Measurements from ENCODE around the gene SEMA3C.

The SEMA3C gene

DNA sequence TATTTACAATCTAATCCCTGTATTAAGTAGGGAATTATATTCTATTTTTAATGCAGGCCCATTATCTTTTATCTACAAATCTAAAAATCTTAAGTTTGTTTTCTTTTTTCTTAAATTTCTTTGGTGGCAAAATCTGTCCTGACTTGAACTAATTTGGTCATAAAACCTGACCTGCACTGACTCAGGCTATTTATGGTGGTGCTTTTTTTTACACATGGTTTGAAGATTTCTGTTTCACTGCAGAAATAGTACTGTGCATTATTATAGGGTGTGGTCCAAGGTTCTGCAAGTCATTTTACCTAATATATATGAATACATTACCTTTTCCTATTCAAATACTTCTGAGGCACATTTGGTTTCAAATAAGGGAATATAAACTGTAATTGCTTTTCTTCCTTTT lies 143.4 kb downstream of the SEMA3C start:
- no peak for DNase-seq

GRCh38 chr7:80774843-80775242 lies 144.0 kb downstream of the SEMA3C start:
- DNase-seq: no peak

DNA sequence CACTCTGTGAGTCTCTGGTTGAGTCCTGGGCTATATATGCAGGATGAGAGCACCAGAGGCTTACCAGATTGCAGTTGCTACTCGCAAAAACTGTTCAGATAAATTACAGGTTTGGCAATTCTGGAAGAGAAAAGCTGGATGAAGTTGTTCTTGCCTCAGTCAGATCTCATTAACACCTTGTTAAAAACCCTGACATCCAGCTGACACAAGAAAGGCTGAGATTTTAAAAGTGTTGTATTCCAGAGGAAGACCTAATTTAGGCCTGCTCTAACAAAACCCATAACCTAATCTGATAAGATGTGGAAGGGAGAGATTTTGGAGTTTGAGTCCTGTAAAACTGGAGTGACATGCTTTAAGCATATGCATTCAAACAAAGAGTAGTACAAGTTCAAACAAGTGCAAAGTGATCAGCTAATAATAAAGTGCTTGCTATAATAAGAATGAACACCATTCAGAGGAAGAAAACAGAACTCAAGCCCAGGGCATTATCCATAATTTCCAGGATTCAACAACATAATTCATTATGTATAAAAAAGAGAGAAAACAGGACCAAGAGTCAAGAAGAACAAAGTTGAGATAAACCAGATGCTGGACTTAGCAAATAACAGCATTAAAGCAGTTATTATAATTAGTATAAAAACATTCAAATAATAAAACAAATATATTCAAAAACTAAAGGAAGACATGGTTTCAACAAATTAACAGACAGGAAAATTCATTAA lies 144.9 kb downstream of the SEMA3C start:
- no peak for DNase-seq

DNA sequence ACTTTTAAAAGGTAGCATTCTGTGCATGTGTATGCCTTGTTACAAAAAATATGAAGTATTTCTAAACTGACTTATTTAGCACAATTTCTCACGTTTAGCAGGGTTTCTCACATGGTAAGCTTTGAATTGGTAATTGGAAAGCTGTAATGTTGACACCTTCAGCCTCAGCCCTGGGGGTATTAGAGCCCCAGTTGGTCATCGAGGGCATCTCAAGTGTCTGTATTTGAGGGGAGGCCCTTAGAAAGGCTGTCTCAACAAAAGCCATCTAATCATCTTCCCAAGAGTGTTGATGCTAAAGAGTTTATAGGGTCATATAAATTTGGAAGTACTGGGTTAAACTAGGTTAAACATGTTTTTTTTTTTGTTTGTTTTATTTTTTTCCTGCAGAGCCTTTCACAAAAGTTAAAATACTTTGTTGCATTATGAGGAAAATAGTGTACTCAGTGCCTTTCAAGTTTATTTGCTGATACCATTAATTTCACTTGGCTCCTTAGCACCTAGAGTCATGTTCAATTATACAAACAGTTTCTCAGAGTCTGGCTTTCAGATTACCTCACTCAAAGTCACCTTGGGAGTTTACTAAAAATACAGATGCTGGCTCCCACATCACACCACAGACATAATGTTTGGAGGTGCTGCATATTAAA lies 146.4 kb downstream of the SEMA3C start:
- no peak for DNase-seq

DNA sequence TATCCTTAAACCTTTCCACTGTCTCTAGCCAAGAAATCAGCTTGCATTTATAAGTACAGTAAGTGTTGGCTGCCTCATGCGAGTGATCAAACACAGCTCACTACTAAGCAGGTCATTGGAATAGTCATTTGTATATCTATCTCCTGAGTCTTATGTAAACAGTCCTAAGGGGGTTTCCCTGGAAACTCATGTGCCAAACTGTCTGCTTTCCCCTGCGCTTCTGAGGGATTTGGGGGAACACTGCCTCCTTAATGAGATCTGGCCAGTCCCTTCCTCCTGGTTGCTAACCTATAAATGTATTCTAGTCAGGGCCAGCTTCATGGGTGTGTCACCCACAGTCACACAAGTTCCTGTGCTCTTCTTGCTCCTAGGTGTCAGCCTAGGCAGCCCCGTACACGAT lies 147.3 kb downstream of the SEMA3C start:
- DNase-seq: peak; percentile 41

GRCh38 chr7:80770675-80771081 lies 148.2 kb downstream of the SEMA3C start:
- DNase-seq: peak; percentile 73

DNA sequence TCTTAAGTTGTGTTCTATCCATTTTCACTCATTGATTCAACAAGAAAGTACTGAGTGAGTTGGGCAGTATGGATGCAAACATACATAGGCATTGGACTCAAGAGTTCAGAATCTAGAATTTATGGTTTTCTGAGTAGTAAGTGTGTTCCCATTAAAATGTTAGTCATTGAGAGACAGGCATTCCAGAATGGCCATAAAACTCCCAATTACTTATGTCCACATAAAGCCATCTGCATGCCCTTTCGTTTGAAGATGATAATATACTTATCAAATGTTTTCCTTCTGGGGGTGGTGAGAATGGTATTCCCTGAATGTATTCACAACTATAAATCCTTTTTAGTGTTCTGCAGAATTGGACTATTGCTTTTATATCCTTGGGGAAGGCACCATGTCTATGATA lies 148.8 kb downstream of the SEMA3C start:
- no peak for DNase-seq

DNA sequence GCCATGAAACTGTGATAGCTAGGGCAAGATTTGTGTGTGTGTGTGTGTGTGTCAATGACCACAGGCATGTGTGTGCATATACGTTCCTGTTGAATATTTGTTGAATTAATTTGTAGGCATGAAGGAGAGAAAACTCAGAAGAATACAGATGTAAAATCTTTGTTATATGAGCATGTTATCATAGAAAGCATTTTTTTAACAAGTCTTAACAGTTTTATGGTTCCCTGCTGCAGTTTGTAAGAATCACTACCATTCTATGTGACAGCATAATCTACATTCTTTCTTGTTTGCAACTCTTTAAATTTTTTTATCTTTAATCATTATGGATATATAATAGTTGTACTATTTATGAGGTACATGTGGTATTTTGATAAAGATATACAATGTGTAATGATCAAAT lies 150.1 kb downstream of the SEMA3C start:
- DNase-seq: no peak

GRCh38 chr7:80767654-80768053 lies 151.2 kb downstream of the SEMA3C start:
- no peak for DNase-seq

DNA sequence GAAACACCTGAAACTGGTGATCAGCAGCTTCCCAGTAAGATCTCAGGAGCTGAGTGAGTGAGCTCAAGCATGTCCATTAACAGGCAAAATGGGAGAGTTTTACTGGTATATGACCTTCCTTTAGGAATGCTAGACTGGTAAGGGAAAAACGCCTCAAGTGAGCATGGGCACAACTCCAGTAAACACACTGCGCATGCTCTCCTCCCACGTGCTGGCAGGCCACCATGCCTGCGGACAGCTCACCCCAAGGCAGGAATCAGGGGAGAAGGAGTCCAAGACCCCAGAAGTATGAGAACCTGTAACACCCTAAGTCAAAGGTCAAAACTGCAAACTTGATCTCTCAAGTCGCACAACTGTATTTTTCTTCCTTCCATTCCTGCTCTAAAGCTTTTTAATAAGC lies 152.1 kb downstream of the SEMA3C start:
- DNase-seq: no peak

DNA sequence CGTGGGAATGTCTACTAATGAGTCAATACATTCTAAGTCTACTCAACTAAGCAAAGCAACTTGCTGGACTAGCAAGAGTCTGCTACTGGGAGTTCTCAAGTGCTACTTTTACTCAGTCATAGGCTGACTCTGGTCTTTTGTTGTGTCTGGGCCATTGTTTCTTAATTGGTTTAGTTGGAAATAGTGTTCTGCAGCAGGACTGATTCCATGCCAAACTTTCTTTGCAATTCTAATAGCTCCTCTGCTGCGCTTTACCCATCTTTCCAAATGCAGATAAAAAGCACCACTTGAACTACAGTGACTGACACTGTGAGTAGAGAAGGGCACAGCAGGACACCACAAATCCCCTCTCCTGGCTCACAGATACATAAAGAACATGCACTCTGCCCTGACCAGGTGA lies 154.7 kb downstream of the SEMA3C start:
- DNase-seq: no peak

DNA sequence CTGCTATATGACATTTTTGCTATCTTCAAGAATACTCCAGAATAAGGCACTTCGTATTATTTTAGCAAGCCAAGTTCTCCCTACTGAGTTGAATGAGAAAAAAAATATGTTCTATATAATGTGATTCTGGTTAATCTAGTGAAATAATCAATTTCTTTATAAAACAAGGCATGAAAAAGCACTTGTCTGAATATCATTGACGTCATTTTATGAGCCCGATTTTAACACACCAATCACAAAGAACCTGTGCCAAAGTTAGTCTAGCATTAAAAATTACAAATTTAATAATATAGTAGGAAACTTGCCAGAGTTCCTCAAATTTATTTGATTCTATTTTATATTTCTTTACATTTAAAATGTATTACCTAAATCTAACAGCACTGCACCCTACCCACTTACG lies 155.1 kb downstream of the SEMA3C start:
- DNase-seq: no peak

- DNase-seq: no peak
Observed at GRCh38 chr7:80763289-80763688, 155.6 kb downstream of the SEMA3C start.

DNA sequence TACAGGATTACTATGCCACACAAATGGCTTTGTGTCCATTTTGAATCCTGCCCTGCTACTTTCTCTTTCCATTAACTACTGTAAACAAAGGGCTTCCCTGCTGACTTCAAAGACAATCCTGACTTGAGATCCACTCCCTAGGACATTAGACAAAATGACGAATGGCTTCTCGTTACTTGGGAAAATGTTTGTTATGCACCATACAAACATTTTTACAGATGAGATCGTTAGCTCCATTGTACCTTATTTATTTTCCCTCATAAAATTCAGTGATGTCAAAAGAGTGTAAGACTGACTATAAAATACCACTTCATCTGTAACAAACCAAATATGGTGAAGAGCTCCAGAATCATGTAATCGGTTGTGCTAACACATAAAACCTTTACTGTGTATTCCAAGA lies 158.6 kb downstream of the SEMA3C start:
- DNase-seq: no peak

DNA sequence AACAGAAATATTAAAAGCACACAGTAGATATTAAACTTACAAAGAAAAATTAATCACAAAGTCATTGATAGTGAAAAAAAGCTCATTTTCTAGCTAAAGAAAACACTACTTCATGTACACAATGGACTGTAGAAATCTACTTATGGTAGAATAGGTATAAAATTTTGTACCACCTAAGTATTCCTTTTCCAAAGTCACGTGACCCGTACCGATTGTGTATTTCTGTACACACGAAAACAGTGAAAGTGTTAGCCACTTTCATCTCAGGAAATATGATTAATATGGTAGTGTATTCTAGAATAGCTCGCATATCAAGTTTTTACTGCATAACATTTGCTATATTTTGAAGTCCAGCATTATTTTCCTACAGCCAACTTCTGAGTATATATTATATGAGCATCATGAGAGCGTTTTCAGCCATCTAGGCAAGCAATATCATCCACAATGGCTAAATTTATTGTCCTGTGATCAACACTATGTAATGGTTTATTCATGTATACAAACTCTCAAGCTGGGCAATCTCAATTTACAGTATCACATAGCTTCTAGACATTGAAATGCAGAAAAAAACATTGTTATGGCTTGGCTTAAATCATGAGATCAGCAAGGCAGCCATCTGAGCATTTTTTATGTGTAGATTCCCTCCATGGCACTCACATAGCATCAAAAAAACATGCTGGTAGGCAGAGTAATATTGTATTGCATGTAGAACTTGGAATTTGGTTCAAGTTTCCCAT lies 165.7 kb downstream of the SEMA3C start:
- DNase-seq: no peak

DNA sequence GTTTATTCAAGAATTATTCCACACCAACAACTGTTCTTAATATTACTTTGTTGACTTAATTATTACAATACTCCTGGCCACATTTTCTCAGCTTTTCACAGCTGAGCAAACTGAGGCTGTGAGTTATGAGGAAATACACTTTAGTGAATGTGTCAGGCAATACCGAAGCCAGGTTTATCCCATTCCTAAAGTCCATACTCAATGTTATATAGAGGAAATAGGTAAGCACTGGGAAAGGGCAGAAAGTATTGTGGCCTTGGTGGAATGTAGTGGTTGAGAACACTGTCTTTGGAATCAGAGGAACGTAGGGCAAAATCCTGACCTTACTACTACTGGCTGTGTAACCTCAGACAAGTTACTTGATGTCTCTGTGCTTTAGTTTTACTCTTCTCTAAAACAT lies 169.6 kb downstream of the SEMA3C start:
- DNase-seq: no peak

GRCh38 chr7:80748363-80749042 lies 170.3 kb downstream of the SEMA3C start:
- DNase-seq: no peak

GRCh38 chr7:80740778-80741545 lies 177.9 kb downstream of the SEMA3C start:
- no peak for DNase-seq

DNA sequence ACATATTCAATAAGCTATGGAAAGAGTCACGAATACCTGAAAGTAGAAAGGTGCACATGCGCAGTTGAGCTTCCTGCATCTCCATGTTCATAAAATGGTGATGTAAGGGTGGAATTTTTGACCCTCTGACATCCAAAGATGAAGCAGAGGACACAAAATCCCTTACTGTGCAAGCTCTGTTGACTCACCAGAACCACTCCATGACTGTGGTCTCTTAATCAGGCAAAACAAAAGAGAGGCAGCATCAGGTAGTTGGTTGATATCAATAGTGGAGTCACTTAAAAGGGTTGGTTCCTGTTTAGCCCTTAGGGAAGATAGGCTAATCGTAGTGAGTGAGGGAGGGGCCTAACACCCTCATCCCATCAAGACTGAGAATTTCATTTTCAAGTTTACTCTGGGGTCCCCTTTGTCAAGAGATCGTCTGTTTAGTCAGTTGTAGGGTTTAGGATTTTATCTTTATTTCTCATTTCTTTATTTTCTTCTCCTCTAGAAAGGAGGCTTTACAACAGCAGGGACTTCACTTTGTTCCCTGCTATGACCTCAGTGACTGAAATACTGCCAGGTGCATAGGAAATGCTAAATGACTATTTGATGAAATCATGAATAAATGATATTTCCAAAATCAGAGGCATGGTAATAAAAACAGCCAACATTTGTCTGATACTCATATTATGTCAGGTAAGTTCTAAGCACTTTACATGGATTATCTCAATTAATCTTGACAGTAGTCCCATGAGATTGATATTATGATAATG lies 182.3 kb downstream of the SEMA3C start:
- no peak for DNase-seq

GRCh38 chr7:80735330-80735729 lies 183.5 kb downstream of the SEMA3C start:
- DNase-seq: no peak

DNA sequence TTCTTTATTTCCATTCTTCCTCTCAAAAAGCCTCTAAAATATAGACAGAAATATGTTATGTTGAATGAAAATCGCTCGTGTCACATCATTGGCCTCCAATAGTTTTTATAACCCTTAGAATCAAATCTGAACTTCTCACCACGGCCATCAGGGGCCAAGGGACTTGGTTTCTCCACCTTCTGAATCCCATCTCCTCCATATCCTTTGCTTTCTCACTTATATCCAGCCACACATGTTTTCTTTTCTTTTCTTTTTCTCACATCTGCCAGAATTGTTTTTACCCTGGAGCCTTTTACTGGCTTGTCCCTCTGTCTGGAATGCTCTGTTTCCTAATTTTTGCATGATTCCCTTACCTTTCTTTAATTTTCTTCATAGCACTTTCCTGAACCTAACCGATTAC lies 184.8 kb downstream of the SEMA3C start:
- no peak for DNase-seq

DNA sequence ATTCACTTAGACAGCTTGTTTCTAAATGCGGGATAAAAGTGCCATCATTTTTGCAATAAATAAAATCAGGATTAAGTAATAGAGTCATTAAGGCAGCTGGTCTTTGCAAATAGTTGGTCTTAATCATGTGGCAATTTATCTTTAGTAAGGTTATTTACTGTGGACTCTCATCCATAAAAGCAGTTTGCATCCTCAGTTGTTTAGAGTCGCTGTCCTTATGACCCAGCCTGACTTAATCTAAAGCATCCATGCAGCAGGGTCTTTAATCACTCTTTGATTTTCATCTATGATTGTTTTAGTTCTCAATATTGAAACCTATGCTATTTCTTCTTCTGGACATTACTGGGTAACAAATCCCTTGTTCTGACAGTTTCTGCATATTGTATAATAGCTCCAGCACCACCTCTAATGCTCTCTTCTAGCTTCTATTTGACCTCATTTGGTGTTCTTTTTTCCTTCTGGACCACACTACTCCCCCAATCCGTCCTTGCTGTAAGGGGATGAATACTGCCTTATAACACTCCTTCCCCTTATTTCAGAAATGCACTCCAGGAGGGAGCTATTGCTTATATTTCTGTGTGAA lies 185.4 kb downstream of the SEMA3C start:
- no peak for DNase-seq
